GM19023 (cell line): ENCODE measurements around the gene UBE2D4.

Experiments used
- ATAC-seq: cut with Tn5 transposase; IDR thresholded peaks from one replicate; pipeline ENCODE4 v1.9.1; 2021; ENCODE audit warnings: mild to moderate bottlenecking, moderate library complexity; ENCODE audit not compliant: unreplicated experiment

UBE2D4 gene

DNA sequence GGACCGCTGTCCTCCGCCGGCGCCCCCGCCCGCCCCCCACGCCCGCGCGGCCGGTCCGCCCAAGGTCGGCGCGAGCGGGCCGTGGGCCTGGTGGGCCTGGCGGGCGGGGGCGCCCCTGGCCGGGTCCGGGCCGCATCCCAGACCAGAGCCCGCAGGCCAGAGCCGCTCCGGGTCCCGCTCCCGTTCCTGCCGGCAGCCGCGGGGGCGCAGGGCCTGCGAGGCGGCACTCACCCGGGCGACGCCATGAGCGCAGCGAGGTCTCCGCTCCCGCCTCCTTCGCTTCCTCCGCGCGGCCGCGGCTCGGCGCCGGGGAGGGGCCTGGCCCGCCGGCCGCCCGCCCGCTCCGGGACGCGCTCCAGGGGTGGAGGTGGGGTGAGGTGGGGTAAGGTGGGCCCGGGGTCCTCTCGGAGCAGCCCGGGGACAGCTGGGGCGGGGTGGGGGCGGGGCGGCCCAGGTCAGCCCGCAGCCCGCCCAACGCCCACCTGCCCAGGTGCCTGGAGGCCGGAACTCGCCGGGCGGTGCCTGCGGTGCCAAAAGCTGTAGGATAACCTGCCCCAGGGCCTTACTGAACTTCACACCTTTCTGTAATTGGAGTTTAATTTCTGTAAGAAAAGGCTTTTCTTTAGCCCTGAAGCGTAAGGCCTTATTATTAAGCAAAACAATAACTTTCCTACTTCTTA lies 19.8 kb upstream of the UBE2D4 start, which contains the start of gene URGCP:
Gene URGCP (minus strand): TSS at position 266 of the 680 bp plus-strand sequence. CDS start 21 bp downstream, at position 245.
- ATAC-seq: peak; percentile 91

DNA sequence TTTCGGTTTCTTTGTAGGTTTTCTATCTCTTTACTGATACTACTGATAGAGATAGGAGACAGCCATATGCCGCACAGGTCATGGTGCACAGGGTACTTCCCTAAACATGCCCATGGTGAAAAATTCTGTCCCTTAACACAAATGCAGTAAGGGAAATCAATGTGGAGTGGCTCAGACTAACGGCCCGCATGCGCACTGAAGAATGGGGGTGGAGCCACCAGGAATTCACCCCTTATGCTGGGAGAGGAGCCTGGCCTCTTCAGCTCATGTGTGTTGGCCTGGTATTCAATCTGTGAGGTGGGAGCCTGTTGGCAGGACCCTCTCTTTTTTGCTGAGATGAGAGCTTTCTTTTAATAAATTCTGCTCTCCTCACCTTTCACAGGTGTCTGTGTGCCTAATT lies 11.4 kb upstream of the UBE2D4 start:
- no peak for ATAC-seq

DNA sequence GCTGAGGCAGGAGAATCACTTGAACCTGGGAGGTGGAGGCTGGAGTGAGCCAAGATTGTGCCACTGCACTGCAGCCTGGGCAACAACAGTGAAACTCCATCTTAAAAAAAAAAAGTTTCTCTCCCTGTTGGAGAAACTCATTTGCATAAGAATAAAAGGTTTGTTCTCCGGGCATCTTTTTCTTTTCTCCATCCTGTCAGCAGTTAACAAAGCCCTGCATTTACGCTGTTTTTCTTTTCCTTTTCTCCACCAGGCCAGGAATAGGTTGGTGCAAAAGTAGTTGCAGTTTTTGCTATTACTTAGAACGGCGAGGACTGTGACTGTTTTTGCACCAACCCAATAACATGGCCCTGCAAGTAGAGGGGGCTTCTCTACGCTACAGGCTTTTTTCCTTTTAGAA lies 10.3 kb upstream of the UBE2D4 start:
- no peak for ATAC-seq

DNA sequence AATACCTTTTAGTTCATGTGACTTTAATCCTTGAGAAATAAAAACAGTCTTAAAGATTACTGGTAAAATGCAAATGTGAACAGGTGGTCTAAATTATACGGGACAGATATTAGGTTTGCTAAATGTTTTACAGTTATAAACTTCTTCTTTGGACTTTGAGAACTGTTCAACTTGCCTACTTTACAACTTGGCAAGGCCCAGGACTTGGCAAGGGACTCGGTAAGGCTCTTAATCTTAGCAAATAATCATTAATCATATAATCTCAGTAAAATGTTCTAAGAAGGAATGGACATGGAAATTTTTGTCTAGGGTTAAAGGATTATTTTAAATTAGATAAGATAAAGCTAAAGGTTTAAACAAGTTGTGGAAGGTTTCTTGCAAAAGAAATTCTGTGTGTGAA lies 4.8 kb upstream of the UBE2D4 start:
- no peak for ATAC-seq

DNA sequence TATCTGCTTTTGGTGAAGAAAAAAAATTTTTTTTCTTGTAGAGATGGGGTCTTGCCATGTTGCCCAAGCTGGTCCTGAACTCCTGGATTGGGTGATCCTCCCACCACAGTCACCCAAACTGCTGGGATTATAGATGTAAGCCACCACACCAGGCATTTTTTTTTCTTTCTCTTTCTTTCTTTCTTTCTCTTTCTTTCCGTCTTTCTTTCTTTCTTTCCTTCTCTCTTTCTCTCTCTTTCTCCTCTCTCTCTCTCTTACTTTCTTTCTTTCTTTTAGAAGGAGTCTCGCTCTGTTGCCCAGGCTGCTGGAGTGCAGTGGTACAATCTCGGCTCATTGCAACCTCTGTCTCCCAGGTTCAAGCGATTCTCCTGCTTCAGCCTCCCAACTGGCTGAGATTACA lies 3.5 kb upstream of the UBE2D4 start:
- ATAC-seq: no peak

DNA sequence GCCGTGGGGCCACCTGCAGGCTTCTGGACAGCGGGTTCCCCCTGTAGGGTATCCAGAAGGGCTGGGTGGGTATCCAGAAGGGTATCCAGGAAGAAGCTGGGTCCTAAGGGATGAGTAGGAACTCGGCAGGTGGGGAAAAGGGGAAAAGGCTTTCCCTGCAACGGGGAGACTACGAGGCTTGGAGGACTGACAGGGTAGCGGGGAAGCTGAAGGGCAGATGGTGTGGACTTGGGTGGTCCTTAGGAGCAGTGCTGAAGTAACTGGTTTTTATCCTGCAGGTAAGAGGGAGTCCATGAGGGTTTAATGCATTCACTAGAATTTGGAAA lies 525 bp downstream of the UBE2D4 start:
- ATAC-seq: no peak

DNA sequence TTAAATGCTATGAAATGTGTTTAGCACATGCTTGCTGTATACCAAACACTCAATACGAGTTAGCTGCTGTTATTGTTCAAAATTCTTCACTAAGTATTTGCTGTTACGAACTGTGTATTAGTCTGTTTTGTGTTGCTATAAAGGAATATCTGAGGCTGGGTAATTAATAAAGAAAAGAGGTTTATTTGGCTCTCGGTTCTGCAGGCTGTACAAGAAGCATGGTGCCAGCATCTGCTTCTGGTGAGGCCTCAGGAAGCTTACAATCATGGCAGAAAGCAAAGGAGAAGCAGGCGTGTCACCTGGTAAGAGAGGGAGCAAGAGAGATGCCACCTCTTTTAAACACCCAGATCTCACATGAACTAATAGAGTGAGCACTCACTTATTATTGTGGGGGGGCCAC lies 1.6 kb downstream of the UBE2D4 start:
- ATAC-seq: no peak

DNA sequence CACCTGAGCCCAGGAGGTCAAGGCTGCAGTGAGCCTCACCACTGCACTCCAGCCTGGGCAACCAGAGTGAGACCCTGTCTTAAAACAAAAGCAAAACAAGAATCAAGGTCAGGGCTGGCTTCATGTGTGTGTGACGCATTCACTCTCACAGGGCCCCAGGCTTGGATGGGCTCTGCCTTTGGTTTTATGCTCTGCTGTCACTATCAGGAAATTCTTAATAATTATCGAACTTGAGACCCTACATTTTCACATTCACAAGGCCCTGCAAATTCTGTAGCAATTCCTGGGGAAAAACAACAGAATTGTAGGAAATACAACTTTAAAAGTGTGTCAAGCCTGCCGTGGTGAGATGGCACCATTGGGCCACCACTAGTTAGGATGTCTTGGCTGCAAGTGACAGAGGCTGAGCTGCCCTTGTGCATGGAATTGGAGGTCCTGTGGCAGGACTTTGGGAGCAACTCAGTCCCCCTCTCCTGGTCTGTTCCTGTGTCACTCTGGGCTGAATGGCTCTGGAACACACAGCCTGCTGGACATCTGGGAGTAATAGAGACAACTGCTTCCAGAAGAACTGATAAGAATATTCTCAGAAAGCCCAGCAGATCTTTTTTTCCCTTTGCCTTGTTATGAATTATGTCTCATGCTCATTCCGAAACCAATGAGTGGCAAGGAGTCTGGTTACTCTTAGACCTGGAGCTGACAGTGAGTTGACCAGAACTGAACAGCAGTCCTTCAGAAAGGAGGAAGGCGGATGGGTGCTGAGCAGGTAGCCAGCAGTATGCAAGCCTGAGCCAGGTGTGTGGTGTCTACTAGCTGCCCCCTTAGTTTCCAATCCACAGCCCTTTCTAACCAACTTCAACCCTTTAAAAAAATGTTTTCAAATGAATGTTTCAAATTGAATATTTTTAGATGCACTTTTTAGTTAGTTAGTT lies 3.6 kb downstream of the UBE2D4 start:
- no peak for ATAC-seq

DNA sequence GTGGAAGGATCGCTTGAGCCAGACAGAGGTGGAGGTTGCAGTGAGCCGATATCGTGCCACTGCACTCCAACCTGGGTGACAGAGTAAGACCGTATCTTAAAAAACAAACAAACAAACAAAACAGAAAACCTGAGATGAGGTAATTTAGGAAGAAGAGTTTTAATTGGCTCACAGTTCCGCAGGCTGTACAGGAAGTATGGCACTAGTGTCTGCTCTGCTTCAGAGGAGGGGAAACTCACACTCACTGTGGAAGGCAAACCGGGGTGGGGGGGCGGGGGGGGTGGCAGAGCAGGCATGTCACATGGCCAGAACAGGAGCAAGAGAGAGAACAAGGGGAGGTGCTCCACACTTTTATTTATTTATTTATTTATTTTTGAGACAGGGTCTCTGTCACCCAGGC lies 5.1 kb downstream of the UBE2D4 start:
- no peak for ATAC-seq

DNA sequence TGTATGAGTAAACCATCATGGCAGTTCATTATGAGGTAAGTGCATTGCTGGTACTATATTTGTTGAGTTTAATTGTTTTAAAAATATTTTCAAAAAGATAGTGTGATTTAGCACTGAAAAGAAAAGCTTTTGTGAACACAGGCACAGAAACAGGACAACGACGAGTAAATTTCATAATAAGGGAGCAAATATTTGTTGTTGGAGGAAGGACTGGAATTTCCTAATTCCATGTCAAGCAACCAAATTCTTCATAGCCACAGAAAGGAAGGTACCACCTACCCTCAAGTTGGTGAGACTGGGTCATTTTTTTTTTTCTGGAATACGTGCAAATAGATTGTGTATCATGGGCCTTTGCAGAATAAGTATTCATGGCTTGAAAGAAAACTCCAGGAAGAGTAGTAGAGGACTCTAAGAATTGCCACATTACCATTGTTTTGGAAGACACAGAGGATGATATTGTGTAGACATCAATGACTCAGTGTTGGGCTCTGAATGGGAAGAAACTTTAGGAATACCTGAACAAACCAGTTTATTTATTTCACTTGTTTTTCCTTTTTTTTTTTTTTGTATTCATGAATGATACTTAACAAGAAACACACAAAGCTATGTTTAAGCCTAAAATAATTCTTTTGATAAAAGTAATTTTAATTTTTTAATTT lies 7.8 kb downstream of the UBE2D4 start:
- no peak for ATAC-seq

DNA sequence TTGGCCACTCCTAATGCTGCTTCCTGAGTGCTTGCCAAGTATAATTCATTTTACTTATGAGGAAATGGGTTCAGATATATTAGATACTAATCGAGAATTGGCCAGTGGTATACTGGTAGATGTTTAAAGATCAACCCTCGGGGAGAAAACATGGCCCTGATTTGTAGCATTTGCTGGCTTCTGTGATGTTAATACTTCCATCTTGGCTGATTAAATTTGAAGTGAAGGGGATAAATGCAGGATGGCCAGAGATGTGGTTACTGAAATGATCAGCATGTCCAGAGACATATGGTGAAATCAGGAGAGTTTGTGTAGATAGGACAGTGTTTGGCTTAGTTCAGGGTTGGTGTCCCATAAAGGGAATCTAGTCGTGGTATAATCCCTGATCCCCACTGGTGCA lies 11.2 kb downstream of the UBE2D4 start:
- no peak for ATAC-seq

DNA sequence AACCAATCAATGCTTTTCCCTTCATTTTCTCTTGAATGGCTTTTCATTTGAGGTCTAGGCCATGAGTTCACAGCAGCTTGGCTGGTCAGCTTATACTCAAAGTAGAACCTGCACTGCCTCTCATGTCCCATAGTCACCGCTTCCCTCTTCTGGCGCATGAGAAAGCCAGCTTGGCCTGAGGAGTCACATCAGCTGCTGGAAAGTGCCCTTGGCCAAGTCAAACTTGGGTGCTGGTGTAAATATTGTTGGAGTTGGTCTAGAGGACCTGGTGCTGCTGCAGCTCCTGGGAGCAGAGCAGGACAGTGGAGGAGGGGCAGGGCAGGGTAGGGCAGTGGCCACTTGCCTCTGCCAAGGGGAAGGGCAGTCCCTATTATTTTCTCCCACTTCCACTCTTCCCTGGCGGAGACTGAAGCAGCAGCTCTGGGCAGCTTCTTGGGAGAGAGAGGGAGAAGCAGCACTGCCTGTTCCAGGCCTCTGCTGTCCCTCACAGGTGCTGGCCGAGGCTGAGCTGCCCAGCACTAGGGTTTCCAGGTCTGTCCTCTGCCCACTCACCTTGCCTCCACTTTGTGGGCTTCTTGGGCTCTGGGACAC lies 12.8 kb downstream of the UBE2D4 start:
- no peak for ATAC-seq

DNA sequence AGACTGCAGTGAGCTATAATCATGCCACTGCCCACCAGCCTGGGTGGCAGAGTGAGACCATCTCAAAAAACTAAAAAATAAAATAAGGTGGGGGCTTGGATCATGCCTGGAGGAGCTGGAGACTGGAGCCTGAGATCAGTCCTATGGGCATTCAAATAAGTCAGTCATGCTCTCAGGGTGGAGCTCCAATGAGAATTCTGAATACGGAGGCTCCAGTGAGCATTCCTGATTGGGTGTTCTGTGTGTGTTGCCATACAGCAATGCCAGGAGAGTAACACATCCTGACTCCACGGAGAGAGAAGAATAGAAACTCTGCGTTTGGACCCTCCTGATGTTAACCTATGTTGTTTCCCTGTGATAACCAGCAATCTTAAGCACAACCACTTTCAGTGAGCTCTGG lies 16.0 kb downstream of the UBE2D4 start:
- no peak for ATAC-seq

DNA sequence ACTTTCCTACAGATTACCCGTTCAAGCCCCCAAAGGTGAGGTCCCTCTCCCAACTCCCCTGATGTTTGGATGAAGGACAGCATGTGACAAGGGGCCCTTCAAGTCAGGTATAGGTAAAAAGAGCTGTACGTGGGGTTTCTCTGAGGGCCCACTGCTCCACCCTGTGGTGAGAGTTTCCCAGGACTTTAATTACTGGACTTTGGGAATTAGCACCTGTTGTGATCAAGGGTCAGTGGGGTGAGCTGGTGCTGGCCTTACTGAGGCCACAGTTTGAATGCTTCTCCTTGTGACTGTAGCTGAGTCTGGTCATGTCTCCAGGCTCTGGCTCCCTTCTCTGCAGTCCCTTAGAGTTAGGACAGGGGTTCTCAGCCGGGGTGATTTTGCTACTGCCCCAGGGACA lies 16.8 kb downstream of the UBE2D4 start:
- ATAC-seq: no peak

DNA sequence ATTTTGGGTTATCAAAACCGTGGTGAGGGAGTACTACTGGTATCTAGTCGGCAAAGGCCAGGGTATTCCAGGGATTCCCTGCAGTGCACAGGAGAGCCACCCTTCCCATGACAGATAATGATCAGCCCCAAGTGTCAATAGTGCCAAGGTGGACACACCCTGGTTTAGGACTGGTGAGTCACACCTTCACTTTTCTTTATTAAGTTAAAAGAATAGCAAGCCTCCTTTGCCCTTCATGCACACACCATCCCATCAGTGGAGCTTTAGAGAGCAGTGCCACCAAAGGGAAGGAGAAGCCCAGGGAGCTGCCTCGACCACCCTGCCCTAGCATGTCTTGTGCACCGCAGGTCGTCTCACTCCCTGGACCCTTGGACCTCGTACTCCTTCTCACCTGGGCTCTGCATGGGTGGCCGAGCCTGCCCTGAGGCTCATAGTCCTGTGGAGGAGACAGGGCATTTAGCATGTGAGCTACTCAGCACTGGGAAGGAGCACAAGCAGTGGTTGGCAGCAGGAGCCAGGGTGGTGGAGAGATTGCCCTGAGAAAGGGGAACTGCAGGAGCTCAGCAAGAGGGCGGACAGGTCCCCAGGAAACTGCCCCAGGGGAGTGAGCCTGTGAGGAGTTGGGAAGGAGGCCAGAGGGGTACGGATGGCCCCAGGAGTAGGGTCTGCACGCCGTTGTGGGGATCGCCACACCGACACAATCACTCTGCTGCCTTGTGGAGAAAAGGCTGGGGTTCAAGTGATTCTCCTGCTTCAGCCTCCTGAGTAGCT lies 17.4 kb downstream of the UBE2D4 start:
- ATAC-seq: no peak

DNA sequence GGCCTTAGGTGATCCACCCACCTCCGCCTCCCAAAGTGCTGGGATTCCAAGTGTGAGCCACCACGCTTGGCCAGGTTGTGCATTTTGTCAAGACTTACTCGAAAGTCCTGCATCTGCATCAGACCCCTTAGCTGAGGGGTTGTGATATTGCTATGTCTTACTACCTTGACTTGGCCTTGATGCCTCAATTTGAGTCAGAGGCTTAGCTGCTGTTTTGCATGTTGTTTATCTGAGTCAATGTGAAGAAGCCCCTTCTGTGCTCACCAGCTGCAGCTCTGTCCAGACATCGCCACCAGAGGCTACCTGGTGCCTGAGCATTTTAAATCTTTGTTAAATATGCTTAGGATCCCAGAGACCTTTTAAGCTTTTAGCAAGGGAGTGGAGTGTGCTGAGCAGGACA lies 18.1 kb downstream of the UBE2D4 start:
- ATAC-seq: peak; percentile 90

DNA sequence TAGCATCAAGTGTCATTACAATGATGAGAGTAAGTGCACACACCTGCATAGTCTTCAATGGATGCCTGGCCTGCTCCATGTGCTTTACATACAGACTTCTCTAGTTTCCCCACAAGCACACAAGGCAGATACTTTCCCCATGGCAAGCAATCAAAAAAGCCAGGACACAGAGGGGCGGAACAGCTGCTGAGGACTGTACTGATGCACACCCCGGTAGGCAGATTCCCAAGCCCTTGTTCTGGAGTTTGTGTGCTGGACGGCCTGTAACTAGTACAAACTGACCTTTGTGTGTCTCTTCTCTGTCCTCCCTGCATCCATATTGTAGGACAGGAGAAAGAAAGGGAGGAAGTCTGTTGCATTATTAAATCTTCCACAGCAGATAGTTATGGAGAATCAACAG lies 25.8 kb downstream of the UBE2D4 start:
- no peak for ATAC-seq

DNA sequence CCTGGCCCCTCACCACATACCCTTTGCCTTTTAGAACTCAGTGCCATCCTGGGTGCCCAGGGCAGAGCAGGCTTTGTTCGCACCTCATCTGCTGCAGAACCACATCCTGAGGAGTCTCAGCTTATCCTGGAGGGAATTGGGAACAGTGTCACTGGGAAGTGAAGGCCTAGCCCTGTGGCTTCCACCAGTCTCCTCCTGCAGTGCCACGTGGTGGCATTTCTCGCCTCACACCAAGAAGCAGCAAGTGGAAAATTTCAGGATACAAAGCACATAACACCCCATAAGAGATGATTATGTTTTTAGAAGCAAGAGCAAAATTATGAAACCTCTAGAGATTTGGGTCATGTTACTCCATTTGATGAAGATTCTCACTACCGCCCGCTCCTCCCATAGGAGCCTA lies 26.8 kb downstream of the UBE2D4 start:
- no peak for ATAC-seq

DNA sequence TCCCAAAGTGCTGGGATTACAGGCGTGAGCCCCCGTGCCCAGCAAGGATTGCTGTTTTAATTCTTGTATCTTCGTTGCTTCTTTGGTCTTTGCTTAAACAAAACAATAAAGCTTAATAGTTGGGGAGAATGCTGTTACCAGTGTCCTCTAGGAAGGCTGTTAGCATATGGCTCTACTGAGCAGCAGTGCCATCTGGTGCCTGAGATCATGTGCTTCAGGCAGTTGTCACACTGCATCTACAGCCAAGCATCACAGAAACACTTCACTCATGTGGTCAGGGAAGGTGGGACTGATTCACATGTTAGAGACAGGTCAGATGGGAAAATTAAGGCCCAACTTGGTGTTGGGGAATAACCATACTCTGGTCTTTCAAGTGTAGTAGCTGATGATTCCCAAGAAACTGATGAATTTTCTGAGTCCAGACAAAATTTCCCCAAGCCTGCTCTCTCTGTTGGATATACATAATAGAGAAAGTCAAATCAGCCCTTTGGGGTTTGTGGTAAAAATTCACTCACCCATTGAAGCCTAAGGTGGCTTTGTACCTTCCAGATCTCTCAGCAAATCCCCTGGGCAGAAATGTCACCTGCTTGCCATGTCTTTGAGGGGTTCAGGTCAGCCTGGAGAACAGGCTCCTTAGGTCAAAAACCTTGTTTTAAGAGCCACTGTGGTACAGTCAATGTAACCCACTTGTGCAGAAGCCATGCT lies 28.4 kb downstream of the UBE2D4 start:
- peak; percentile 76 for ATAC-seq

DNA sequence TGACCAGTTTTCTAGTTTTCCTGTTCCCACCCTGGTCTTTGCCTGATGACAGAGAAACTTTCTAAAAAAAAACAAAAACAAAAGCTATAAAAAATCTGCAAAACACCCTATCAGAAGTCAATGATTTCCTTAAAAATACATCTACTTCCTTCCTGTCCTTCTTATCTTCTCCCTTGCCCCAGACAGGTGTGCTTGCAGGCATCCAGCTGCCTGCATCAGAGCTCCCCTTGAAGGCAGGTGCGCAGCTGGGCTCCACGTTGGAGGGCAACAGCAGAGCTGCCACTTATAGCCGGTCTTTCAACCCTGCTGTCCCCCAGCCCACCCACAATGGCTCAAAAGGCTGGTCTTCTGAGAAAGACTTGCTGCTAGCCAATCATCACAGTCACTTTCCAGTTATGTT lies 29.8 kb downstream of the UBE2D4 start:
- ATAC-seq: no peak
